ENCODE measurements around the gene USP13.

USP13 gene

DNA sequence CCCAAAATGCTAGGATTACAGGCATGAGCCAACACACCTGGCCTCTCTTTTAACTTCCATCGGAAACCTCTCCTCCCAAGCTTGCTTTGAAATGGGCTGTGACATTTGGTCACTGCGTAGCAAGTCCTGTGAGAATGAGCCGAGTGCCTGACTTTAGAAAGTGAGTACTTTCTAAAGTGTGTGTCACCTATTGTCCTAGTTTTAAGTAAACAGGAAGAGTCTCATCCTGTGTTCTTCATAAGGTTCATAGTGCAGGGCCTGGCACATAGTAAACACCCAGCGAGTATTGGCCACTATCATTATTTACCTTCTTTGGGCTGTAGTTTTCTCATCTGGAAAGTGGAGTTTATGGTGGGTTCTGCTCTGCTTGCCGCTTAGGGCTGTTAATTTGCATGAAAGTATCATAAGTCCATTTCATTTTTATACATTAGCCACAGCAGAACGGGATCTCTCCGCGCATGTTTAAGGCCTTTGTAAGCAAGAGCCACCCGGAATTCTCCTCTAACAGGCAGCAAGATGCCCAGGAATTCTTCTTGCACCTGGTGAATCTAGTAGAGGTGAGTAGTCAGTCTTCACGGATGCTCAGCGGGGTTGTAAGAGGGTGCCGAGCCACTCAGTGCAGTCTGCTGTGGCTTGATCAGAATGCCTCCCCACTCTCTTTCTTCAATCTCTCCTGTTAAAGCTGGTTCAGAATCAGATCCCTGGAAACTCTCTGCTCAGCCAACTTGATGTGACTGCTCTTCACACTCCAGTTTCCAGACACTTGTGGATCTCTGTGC lies 87.2 kb downstream of the USP13 start:
- TF ChIP-seq, protein P1, sequence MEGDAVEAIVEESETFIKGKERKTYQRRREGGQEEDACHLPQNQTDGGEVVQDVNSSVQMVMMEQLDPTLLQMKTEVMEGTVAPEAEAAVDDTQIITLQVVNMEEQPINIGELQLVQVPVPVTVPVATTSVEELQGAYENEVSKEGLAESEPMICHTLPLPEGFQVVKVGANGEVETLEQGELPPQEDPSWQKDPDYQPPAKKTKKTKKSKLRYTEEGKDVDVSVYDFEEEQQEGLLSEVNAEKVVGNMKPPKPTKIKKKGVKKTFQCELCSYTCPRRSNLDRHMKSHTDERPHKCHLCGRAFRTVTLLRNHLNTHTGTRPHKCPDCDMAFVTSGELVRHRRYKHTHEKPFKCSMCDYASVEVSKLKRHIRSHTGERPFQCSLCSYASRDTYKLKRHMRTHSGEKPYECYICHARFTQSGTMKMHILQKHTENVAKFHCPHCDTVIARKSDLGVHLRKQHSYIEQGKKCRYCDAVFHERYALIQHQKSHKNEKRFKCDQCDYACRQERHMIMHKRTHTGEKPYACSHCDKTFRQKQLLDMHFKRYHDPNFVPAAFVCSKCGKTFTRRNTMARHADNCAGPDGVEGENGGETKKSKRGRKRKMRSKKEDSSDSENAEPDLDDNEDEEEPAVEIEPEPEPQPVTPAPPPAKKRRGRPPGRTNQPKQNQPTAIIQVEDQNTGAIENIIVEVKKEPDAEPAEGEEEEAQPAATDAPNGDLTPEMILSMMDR (IDR thresholded peaks at IDR 0.05; ENCODE audit: borderline replicate concordance, insufficient read depth, low read depth, low read length): no peak

DNA sequence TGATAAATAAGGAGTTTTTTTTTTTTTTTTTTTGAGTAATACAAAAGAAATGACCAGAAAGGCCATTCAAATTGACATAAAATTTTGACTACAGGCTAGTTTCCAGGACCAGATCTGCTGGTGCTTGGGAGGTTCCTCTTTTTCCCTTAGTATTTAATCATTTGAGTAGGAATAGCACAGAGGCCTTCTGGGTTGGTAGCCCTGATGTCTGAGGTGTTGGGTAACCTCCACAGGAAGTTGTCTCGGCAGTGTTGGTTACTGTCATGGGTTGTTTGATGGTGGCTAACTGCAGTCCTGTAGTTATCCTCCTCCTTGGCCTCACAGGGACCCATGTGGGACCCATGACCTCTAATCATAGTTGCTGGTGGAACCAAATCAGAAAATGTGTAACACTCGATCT lies 91.1 kb downstream of the USP13 start:
- no peak overlapping the region for H3K4me3 ChIP-seq (ENCODE audit: low read depth, low read length)
- TF ChIP-seq, protein P1 (IDR thresholded peaks at IDR 0.05; ENCODE audit: borderline replicate concordance, insufficient read depth, low read depth, low read length): no peak

More for the DNA sequence above, 87.2 kb downstream of the USP13 start:
- H3K4me3 ChIP-seq (ENCODE audit: low read depth, low read length): no peak overlapping the region

DNA sequence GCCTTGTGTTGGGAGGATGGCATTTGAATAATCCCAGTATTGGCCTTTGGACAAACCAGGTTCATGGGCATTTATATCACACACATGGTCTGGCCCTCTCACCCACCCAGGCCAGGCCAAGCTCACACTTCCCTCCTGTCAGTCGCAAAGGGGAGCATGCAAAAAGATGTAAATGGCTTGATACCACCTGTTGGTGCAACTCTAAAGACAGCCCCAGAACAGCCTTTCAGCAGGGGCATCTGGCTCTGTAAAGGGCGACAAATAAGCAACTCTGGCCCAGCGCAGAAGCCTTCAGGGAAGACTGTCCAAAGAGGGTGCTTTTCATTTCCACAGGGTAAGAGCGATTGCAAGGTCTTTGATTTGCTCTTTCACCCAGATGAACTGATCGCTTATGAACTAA lies 91.8 kb downstream of the USP13 start:
- no peak overlapping the region for H3K4me3 ChIP-seq (ENCODE audit: low read depth, low read length)
- TF ChIP-seq, protein P1 (IDR thresholded peaks at IDR 0.05; ENCODE audit: borderline replicate concordance, insufficient read depth, low read depth, low read length): no peak

DNA sequence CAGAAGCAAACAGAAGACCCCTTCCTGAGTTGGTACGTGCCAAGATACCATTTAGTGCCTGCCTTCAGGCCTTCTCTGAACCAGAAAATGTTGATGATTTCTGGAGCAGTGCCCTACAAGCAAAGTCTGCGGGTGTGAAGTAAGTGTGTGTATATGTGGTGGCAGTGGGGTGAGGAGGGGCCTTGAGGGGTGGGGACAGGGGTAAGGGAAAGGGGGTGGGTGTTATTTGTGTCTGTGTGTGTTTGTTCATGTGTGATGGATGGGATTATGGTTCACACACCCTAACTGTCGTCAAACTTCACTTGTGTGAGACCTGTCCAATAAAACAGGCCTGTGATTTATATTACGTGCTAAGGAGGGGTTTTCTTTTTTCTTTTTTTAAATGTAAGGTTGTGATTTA lies 92.2 kb downstream of the USP13 start:
- TF ChIP-seq, protein P1 (IDR thresholded peaks at IDR 0.05; ENCODE audit: borderline replicate concordance, insufficient read depth, low read depth, low read length): no peak
- no peak overlapping the region for H3K4me3 ChIP-seq (ENCODE audit: low read depth, low read length)

DNA sequence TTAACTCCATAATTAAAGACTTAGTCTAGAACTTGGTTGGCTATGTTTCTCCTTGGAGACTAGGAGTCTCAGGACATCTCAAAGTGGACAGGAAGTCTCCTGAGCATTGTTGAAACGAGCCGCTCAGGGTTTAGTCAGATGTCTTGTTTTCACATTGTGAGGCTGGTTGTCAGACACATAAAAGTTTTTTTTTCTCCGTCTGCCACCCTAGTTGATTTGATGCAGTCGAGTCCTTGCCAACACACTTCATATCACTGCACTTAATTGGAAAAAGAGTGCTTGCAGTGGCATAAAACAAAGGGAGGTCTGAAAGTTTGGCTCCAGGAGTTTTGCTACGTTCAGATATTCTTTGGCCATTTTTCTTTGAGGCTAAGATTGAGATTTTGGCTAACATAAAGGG lies 92.9 kb downstream of the USP13 start:
- H3K4me3 ChIP-seq (ENCODE audit: low read depth, low read length): no peak overlapping the region
- TF ChIP-seq, protein P1 (IDR thresholded peaks at IDR 0.05; ENCODE audit: borderline replicate concordance, insufficient read depth, low read depth, low read length): no peak

DNA sequence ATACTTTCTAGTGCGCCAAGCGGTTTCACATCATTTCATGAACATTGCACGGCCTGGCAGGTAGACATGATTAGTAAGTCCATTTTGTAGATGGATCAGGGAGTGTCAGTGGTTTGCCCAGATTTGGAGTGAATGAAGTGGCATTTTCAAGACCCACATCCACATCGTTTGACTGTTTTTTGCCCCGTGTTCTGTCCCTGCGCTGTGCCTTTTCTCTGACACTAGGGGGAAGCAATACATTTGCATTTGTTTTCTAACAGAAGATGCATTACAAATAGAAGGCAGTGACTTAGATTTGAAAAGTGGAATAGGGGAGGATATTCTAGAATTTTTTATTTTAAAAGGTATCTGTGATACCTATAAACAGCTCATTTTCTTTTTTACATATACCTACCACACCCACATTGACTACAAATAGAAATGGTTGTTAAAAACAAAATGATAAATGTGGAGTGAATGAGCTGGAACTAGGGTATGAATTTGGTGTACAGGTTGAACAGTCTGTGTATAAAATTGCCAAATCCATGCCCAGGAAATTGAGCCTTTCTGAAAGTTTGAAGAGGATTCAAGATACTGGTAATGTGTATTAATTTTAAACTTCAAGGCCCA lies 98.0 kb downstream of the USP13 start:
- TF ChIP-seq, protein P1 (IDR thresholded peaks at IDR 0.05; ENCODE audit: borderline replicate concordance, insufficient read depth, low read depth, low read length): peak; percentile 51; the same call in 1 of the 2 replicates
- H3K4me3 ChIP-seq (ENCODE audit: low read depth, low read length): no peak overlapping the region

DNA sequence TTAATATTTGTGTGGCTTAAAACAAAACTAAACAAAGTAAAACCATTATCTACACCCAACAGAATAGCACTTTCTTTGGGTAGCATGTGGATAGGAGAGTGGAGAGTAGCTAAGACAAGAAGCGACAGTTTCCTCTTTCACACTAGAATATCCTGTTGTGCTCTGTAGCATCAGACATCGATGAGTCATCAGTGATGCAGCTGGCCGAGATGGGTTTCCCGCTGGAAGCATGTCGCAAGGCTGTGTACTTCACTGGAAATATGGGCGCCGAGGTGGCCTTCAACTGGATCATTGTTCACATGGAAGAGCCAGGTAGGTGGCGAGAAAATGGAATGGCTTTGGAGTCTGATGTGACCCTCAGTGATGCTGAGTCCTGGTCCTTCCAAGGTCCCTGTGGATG lies 108.1 kb downstream of the USP13 start:
- no peak overlapping the region for H3K4me3 ChIP-seq (ENCODE audit: low read depth, low read length)
- TF ChIP-seq, protein P1 (IDR thresholded peaks at IDR 0.05; ENCODE audit: borderline replicate concordance, insufficient read depth, low read depth, low read length): no peak
